GM23248 (cell line): ENCODE data around the gene YDJC. TPM values are rescaled to one million over a fixed set of nuclear protein-coding genes. Genes with fewer than 3 reads are reported as not detected.
"Not testable (repeated sequence)": the region's sequence is repeated elsewhere in the genome, so short reads cannot be mapped to it uniquely, and the experiment has no call there.

Experiments used
- DNase-seq: peaks from one replicate; pipeline ENCODE4 v3.0.0-alpha.2; 2015
- H2AFZ ChIP-seq: fragments of 200-600 bp; sonication (generic); 2 replicates; pipeline ENCODE4 v1.6.1; 2016; ENCODE audit warnings: antibody characterized with exemption
- H3F3A ChIP-seq: fragments of 200-600 bp; sonication (generic); 2 replicates; pipeline ENCODE4 v1.6.1; 2016; ENCODE audit warnings: mild to moderate bottlenecking, antibody characterized with exemption, mixed run types; ENCODE audit not compliant: insufficient read depth
- H3K27ac ChIP-seq: fragments of 200-600 bp; sonication (generic); 2 replicates; pipeline ENCODE4 v1.5.1; 2016; ENCODE audit warnings: mild to moderate bottlenecking
- H3K27me3 ChIP-seq: fragments of 200-600 bp; sonication (generic); replicated peaks from 2 replicates; pipeline ENCODE4 v1.6.1; 2016; ENCODE audit warnings: mild to moderate bottlenecking; ENCODE audit not compliant: insufficient read depth
- H3K36me3 ChIP-seq: fragments of 200-600 bp; sonication (generic); 2 replicates; pipeline ENCODE4 v1.6.1; 2016; ENCODE audit warnings: low read depth, mild to moderate bottlenecking
- H3K4me1 ChIP-seq: fragments of 200-600 bp; sonication (generic); 2 replicates; pipeline ENCODE4 v1.6.1; 2016; ENCODE audit warnings: mild to moderate bottlenecking; ENCODE audit not compliant: insufficient read depth
- H3K4me2 ChIP-seq: fragments of 200-600 bp; sonication (generic); one replicate; pipeline ENCODE4 v1.6.1; 2016; ENCODE audit warnings: mild to moderate bottlenecking; ENCODE audit not compliant: unreplicated experiment
- H3K4me3 ChIP-seq: fragments of 200-600 bp; sonication (generic); 2 replicates; pipeline ENCODE4 v1.5.1; 2016; ENCODE audit warnings: mild to moderate bottlenecking
- H3K79me2 ChIP-seq: fragments of 200-600 bp; sonication (generic); 2 replicates; pipeline ENCODE4 v1.6.1; 2016; ENCODE audit warnings: mild to moderate bottlenecking; ENCODE audit not compliant: insufficient read depth
- H3K9ac ChIP-seq: fragments of 200-600 bp; sonication (generic); 2 replicates; pipeline ENCODE4 v1.6.1; 2016; ENCODE audit warnings: mild to moderate bottlenecking
- H3K9me2 ChIP-seq: fragments of 200-600 bp; sonication (generic); 2 replicates; pipeline ENCODE4 v1.6.1; 2016; ENCODE audit warnings: mixed run types, mild to moderate bottlenecking, moderate library complexity; ENCODE audit not compliant: insufficient read depth
- H3K9me3 ChIP-seq: fragments of 200-600 bp; sonication (generic); one replicate; pipeline ENCODE4 v1.6.1; 2017; ENCODE audit warnings: low read depth
- H4K20me1 ChIP-seq: fragments of 200-600 bp; sonication (generic); 2 replicates; pipeline ENCODE4 v1.6.0; 2016; ENCODE audit not compliant: insufficient read depth
- EZH2 ChIP-seq: fragments of 200-600 bp; sonication (generic); IDR thresholded peaks from 2 replicates; pipeline ENCODE4 v1.6.1; 2018; ENCODE audit warnings: antibody characterized with exemption, mild to moderate bottlenecking; ENCODE audit not compliant: insufficient read depth, poor library complexity, severe bottlenecking
- EZH2phosphoT487 ChIP-seq: fragments of 200-600 bp; sonication (generic); IDR thresholded peaks from 2 replicates; pipeline ENCODE4 v1.6.1; 2018; ENCODE audit warnings: antibody characterized with exemption, moderate library complexity, mild to moderate bottlenecking, low read depth; ENCODE audit not compliant: insufficient read depth
- WGBS, 2 experiments: methylation state at CpG; one replicate each; pipeline ENCODE4 v1.1.6; 2015 to 2017; ENCODE audit warnings: low lambda C conversion rate in 2 of 2, low coverage in 1 of 2; ENCODE audit errors: missing lambda C conversion rate in 2 of 2; 5-methylcytosine and 5-hydroxymethylcytosine counted together
- in situ Hi-C: fragments of 300-500 bp; cut with MboI; formaldehyde crosslinking; loops from 2 replicates; pipeline ENCODE4 v1.15.0; 2020
- polyA plus RNA-seq: library from polyadenylated mRNA; unstranded; fragments of >200 nt; fragmentation: Nextera tagmentation; extraction: Ambion mirVana; gene quantifications from 2 replicates; pipeline ENCODE4 v1.2.1, GENCODE V29; 2016
- total RNA-seq: library from RNA; depleted of rRNA; stranded (reverse); fragments of >200 nt; shearing (Covaris generic); gene quantifications from 2 replicates; pipeline ENCODE4 v1.2.3, GENCODE V29; 2014

The YDJC gene
- total and polyA plus RNA-seq, 2 experiments from 2014 or later: 20.0 to 31.5 TPM

DNA sequence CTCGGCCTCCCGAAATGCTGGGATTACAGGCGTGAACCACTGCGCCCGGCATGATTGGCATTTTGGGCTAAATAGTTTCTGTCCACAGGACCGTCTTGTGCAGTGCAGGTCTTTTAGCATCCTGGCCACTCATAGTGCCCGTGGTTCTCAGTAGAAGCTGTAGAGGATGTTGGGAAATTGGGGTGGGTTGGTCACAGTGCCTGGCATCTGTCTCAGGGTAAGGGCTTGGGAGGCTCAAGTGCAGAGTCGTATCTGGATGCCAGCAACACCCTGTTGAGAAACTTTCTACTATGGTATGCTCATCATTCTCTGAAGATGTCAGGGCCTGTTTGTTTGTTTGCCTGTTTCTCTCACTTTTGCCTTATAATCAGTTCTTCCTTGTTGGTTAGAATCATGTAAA is 40.4 kb downstream of the YDJC start:
- in situ Hi-C loops: no loop called here
- Histone ChIP-seq H3K4me1 (no peaks in the 10 kb centered on the region; the same call in 1 of the 2 replicates), H3K9me3 (no peaks in the 10 kb centered on the region), H3K36me3 (no peaks in the 10 kb centered on the region), H3F3A (0 out of 2 replicates have a peak, but pooled peaks cover 4% of the 10 kb centered on the region), H3K27me3 (no peaks in the 10 kb centered on the region), H3K27ac (no peak overlapping the region), H3K79me2 (peaks cover 100% of the 10 kb centered on the region), H3K9me2 (no peaks in the 10 kb centered on the region), H4K20me1 (peaks cover 50% of the 10 kb centered on the region), H3K9ac (no peak overlapping the region), H3K4me3 (no peak overlapping the region), H2AFZ (no peak overlapping the region), H3K4me2 (no peak overlapping the region)
- 77 to 80% methylated on average over 8 of the region's 8 CpGs for WGBS, 2 experiments
- TF ChIP-seq EZH2 (no peak), EZH2phosphoT487 (no peak)
- no peak for DNase-seq

DNA sequence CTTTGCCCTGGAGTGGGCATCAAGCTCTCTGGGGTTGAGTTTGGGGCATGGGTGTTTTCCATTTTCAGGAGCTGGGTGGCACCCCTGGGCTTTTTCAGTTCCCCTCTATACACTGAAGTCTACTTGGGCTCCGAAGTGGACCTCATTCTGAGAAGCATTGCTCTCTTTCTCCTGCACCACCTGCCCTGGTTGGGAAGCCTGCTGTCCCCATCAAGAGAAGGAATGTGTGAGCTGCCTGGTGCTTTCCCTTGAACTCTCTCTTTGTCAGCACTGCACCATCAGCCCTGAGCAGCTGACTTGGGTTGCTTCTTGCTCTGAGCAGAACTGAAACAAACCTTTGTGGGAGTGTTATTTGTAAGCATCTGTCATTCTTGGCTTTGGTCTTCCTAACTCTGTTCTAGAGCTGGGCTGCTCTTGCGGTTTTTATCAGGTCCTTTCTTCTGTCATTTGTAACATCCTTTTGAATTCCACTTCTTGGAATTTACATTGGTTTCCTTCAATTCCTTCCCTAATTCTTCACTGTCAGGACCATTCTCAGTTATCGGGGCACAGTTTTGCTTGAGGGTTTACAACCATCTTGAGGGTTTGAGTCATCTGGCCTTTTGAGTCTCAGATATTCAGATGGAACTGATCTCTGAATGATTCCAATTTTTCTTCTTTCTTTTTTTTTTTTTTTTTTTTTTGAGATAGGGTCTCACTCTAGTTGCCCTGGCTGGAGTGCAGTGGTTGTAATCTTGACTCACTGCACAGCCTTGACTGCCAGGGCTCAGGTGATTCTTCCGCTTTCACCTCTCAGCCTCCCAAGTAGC is 41.8 kb downstream of the YDJC start:
- Histone ChIP-seq H2AFZ (no peak overlapping the region), H3K36me3 (no peaks in the 10 kb centered on the region; the same call in 1 of the 2 replicates), H3K9ac (no peak overlapping the region), H3K27me3 (no peaks in the 10 kb centered on the region), H3K9me3 (no peaks in the 10 kb centered on the region), H4K20me1 (peaks cover 51% of the 10 kb centered on the region), H3K4me3 (no peak overlapping the region), H3K4me2 (no peak overlapping the region), H3K79me2 (peaks cover 100% of the 10 kb centered on the region), H3K9me2 (no peaks in the 10 kb centered on the region), H3K4me1 (no peaks in the 10 kb centered on the region; the same call in 1 of the 2 replicates), H3K27ac (no peak overlapping the region), H3F3A (0 out of 2 replicates have a peak, but pooled peaks cover 4% of the 10 kb centered on the region)
- no peak for DNase-seq
- no peak for TF ChIP-seq EZH2
- TF ChIP-seq EZH2phosphoT487: no peak
- in situ Hi-C loops: no loop called here
- 84 to 92% methylated on average over 4 of the region's 4 CpGs for WGBS, 2 experiments

DNA sequence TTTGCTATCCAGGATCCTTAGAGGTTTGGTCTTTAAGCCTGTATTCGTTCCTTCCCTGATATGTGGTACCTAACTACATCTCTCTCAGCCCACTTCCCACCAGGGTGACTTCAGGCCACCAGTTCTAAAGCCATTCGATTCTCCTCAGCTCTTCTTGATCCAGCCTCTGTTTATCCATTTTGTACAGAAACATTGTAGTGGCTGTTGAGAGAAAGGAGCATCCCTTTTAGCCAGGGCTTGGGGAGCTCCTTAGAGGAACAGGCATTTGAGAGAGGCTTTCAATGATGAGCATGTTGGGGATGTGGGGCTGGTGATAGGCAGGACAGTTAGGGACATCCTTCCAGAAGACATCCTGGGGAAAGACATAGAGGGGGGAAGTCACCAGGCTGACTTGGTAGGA is 44.4 kb downstream of the YDJC start:
- H3K9ac ChIP-seq: no peak overlapping the region
- TF ChIP-seq EZH2: no peak
- TF ChIP-seq EZH2phosphoT487: no peak

DNA sequence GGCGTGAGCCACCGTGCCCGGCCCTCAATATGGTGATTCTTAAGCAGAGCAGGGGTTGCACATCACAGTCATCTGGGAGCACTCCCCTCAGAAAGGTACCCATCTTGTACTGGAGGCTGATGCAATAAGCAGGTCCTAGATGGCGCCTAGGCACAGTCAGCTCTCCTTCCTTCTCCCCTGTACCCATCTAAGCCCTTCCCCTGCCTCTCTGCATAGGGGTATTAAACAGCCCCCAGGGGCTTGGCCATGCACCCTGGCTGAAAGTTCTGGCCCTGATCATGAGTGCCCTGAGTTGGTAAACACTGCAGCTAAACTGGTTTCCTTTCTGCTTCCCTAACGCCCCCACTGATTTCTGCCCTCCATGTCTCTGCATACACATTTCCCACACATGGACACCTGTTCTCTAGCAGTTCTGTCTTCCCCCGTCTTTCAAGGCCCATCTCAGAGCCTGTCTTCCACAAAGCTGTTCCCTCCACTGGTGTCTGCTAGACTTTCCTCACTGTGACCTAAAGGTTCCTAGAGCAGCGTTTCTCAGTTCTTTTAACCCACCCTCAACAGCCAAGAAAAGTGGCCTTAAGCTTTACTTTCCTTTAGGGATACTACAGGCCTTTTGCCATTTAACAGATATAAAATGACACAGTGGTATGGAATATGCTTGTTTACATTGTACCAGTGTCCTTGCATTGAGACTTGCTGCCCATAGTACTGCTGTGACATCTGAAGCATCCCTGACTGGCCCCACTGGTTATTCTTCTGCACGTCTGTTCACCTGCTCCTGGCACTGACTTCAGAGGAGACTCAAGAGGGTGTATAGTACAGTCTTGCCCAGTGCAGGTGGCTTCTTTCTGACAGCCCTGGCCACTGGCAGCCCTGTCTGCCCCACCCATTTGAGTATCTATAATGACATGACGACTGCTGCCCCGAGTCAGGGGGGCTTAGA is 46.8 kb downstream of the YDJC start:
- Histone ChIP-seq H3K36me3 (no peaks in the 10 kb centered on the region; the same call in 1 of the 2 replicates), H3K9me2 (no peaks in the 10 kb centered on the region), H3F3A (0 out of 2 replicates have a peak, but pooled peaks cover 2% of the 10 kb centered on the region), H3K9me3 (no peaks in the 10 kb centered on the region), H3K27ac (no peak overlapping the region), H3K4me2 (no peak overlapping the region), H3K4me1 (no peaks in the 10 kb centered on the region), H2AFZ (no peak overlapping the region), H4K20me1 (peaks cover 64% of the 10 kb centered on the region), H3K27me3 (no peaks in the 10 kb centered on the region), H3K4me3 (no peak overlapping the region), H3K79me2 (peaks cover 100% of the 10 kb centered on the region), H3K9ac (no peak overlapping the region)
- DNase-seq: no peak
- in situ Hi-C loops: no loop called here
- 83 to 88% methylated on average over 10 of the region's 10 CpGs for WGBS, 2 experiments
- TF ChIP-seq EZH2phosphoT487 (no peak), EZH2 (no peak)

More for the DNA sequence above, 44.4 kb downstream of the YDJC start:
- Histone ChIP-seq H3K79me2 (peaks cover 100% of the 10 kb centered on the region), H3F3A (0 out of 2 replicates have a peak, but pooled peaks cover 4% of the 10 kb centered on the region), H3K9me3 (no peaks in the 10 kb centered on the region), H3K4me3 (no peak overlapping the region), H3K27me3 (no peaks in the 10 kb centered on the region), H3K9me2 (no peaks in the 10 kb centered on the region), H3K4me2 (no peak overlapping the region), H2AFZ (no peak overlapping the region), H3K27ac (no peak overlapping the region), H4K20me1 (peaks cover 58% of the 10 kb centered on the region), H3K36me3 (no peaks in the 10 kb centered on the region; the same call in 1 of the 2 replicates), H3K4me1 (no peaks in the 10 kb centered on the region)
- 97 to 100% methylated on average over 2 of the region's 2 CpGs for whole genome bisulfite sequencing, 2 experiments
- in situ Hi-C loops: no loop called here
- no peak for DNase-seq

DNA sequence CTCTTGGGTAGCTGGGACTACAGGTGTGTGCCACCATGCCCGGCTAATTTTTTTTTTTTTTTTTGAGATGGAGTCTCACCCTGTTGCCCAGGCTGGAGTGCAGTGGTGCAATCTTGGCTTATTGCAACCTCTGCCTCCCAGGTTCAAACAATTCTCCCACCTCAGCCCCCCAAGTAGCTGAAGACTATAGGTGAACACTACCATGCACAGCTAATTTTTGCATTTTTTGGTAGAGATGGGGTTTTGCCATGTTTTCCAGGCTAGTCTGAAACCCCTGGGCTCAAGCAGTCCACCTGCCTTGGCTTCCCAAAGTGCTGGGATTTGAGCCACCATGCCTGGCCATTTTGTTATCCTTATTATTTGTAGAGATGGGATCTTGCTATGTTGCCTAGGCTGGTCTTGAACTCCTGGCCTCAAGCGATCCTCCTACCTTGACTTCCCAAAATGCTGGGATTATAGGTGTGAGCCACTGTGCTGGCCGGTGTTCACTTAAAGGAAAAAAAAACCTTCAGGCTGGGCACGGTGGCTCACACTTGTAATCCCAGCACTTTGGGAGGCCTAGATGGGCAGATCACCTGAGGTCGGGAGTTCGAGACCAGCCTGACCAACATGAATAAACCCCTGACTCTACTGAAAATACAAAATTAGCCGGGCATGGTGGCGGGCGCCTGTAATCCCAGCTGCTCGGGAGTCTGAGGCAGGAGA is 48.7 kb downstream of the YDJC start:
- H3K36me3 ChIP-seq, H3K4me2 ChIP-seq, in situ Hi-C loops, H3K4me3 ChIP-seq, H3K27me3 ChIP-seq, H2AFZ ChIP-seq, H3K9me2 ChIP-seq, H3F3A ChIP-seq, H3K9me3 ChIP-seq, DNase-seq, H3K4me1 ChIP-seq, H3K27ac ChIP-seq, H3K9ac ChIP-seq: not testable (repeated sequence)
- 89 to 92% methylated on average over 10 of the region's 10 CpGs for WGBS, 2 experiments
- Histone ChIP-seq H3K79me2 (peaks cover 100% of the 10 kb centered on the region), H4K20me1 (peaks cover 65% of the 10 kb centered on the region)

DNA sequence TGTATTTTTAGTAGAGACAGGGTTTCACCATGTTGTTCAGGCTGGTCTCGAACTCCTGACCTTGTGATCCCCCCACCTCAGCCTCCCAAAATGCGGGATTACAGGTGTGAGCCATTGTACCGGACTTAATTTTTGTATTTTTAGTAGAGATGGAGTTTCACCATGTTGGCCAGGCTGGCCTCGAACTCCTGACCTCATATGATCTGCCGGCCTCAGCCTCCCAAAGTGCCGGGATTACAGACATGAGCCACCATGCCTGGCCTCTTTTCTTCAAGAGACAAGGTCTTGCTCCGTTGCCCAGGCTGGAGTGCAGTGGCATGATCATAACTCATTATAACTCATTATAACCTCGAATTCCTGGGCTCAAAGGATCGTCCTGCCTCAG is 49.2 kb downstream of the YDJC start:
- DNase-seq, H3F3A ChIP-seq, in situ Hi-C loops: not testable (repeated sequence)

More for the DNA sequence above, 49.2 kb downstream of the YDJC start:
- H3K36me3 ChIP-seq, H3K4me1 ChIP-seq, H3K4me2 ChIP-seq, H3K27me3 ChIP-seq, H3K4me3 ChIP-seq, H3K27ac ChIP-seq, H3K9me3 ChIP-seq, H2AFZ ChIP-seq, H3K9me2 ChIP-seq, H3K9ac ChIP-seq: not testable (repeated sequence)
- peaks cover 62% of the 10 kb centered on the region for H4K20me1 ChIP-seq
- H3K79me2 ChIP-seq: peaks cover 100% of the 10 kb centered on the region
- 97 to 98% methylated on average over 9 of the region's 9 CpGs for WGBS, 2 experiments
